Measurements from ENCODE around the gene WNT1.

WNT1 gene

GRCh38 chr12:48936379-48936979 is 41.6 kb upstream of the WNT1 start:
- in situ Hi-C loops (cut with MboI; ENCODE audit: low sequenced_read_pairs, unreplicated experiment): no loop called here
- TF ChIP-seq, protein P1, sequence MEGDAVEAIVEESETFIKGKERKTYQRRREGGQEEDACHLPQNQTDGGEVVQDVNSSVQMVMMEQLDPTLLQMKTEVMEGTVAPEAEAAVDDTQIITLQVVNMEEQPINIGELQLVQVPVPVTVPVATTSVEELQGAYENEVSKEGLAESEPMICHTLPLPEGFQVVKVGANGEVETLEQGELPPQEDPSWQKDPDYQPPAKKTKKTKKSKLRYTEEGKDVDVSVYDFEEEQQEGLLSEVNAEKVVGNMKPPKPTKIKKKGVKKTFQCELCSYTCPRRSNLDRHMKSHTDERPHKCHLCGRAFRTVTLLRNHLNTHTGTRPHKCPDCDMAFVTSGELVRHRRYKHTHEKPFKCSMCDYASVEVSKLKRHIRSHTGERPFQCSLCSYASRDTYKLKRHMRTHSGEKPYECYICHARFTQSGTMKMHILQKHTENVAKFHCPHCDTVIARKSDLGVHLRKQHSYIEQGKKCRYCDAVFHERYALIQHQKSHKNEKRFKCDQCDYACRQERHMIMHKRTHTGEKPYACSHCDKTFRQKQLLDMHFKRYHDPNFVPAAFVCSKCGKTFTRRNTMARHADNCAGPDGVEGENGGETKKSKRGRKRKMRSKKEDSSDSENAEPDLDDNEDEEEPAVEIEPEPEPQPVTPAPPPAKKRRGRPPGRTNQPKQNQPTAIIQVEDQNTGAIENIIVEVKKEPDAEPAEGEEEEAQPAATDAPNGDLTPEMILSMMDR (IDR thresholded peaks at IDR 0.05; ENCODE audit: borderline replicate concordance, control extremely low read depth, extremely low read depth, insufficient read depth, missing control alignments): peak; percentile 85
- DNase-seq (ENCODE audit: low spot score): peak; percentile 86

DNA sequence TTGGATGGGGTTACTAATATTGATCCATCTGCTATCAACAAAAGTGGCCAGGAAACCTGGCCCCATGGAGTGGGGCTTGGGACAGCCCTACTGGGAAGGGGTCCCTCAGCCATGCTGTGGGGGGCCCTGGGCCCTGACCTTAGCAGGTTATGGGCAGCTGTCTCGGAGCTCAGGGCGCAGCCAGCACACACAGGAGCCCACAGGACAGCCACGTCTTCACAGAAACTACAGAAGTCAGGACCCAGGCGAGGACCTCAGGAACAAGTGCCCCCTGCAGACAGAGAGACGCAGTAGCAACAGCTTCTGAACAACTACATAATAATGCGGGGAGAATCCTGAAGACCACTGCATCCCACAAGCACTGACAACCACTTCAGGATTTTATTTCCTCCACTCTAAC is 41.0 kb upstream of the WNT1 start:
- no peak for DNase-seq (ENCODE audit: low spot score)
- in situ Hi-C loops (cut with MboI; ENCODE audit: low sequenced_read_pairs, unreplicated experiment): no loop called here
- TF ChIP-seq, protein P1 (IDR thresholded peaks at IDR 0.05; ENCODE audit: borderline replicate concordance, control extremely low read depth, extremely low read depth, insufficient read depth, missing control alignments): no peak

DNA sequence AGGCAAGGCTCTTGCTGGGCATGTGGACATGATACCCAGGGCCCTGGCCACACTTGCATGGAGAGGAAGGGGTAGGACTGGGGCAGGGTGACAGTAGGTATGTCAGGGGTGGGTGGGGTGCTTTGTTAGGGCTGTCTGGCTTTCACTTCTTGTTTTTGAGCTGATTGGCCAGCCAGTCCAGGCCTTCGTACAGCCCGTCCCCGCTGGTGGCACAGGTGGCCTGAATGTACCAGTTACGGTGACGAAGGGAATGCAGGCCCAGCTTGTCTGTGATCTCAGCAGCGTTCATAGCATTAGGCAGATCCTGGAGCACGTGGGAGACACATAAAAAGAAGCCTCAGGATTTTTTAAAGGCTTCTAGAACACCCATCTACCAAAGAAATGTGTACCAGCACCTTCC is 39.3 kb upstream of the WNT1 start:
- DNase-seq (ENCODE audit: low spot score): no peak
- in situ Hi-C loops (cut with MboI; ENCODE audit: low sequenced_read_pairs, unreplicated experiment): no loop called here
- TF ChIP-seq, protein P1 (IDR thresholded peaks at IDR 0.05; ENCODE audit: borderline replicate concordance, control extremely low read depth, extremely low read depth, insufficient read depth, missing control alignments): no peak

DNA sequence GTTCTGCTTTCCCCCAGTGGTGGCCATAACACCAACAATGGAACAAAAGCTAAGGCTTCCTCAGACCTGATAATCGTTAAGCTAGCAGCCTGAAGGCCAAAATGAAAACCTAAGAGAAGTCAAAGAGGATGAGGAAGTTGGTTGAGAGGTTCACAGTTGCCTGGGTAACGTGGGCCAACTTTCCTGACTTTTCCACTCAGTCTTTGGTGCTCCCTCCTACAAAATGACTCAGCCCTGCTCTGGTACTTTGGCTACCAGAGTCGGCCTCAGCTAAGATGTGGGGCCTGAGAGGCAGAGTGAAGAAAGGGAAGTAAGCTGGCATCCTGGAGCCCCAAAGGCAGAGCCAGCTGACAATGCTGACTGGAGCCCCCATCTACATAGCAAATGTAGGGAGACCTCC is 37.9 kb upstream of the WNT1 start:
- in situ Hi-C loops (cut with MboI; ENCODE audit: low sequenced_read_pairs, unreplicated experiment): no loop called here
- no peak for DNase-seq (ENCODE audit: low spot score)
- TF ChIP-seq, protein P1 (IDR thresholded peaks at IDR 0.05; ENCODE audit: borderline replicate concordance, control extremely low read depth, extremely low read depth, insufficient read depth, missing control alignments): no peak

GRCh38 chr12:48943221-48943620 is 34.9 kb upstream of the WNT1 start:
- TF ChIP-seq, protein P1 (IDR thresholded peaks at IDR 0.05; ENCODE audit: borderline replicate concordance, control extremely low read depth, extremely low read depth, insufficient read depth, missing control alignments): no peak
- in situ Hi-C loops (cut with MboI; ENCODE audit: low sequenced_read_pairs, unreplicated experiment): no loop called here
- no peak for DNase-seq (ENCODE audit: low spot score)

DNA sequence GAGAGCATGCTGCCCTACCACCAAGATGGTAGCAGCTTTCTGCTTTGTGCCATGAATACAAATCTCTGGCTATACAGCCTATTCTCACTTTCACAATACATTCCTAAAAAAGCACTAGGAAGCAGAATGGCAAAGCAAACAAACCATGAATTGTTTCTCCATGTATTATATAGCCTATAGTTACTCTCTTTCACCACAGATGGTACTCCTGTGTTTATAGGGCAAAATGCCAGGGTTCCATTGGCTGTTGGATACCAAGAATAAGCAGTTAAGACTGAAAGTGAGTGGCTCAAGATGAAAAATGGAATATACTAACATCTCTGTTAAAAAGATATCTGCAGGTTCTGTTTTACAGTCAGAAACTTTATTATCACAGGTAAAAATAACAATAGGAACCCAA is 31.9 kb upstream of the WNT1 start:
- TF ChIP-seq, protein P1 (IDR thresholded peaks at IDR 0.05; ENCODE audit: borderline replicate concordance, control extremely low read depth, extremely low read depth, insufficient read depth, missing control alignments): no peak
- in situ Hi-C loops (cut with MboI; ENCODE audit: low sequenced_read_pairs, unreplicated experiment): no loop called here
- no peak for DNase-seq (ENCODE audit: low spot score)

Measured in GM13976 (cell line).